DMS 273 (cell line): ENCODE measurements around the gene ZBTB46.
"Not testable (repeated sequence)": the region's sequence is repeated elsewhere in the genome, so short reads cannot be mapped to it uniquely, and the experiment has no call there.

ENCODE experiments used
- DNase-seq: peaks from one replicate; lab custom pipeline; 2025; ENCODE audit not compliant: unreplicated experiment; lab: John Stamatoyannopoulos, UW

The ZBTB46 gene

DNA sequence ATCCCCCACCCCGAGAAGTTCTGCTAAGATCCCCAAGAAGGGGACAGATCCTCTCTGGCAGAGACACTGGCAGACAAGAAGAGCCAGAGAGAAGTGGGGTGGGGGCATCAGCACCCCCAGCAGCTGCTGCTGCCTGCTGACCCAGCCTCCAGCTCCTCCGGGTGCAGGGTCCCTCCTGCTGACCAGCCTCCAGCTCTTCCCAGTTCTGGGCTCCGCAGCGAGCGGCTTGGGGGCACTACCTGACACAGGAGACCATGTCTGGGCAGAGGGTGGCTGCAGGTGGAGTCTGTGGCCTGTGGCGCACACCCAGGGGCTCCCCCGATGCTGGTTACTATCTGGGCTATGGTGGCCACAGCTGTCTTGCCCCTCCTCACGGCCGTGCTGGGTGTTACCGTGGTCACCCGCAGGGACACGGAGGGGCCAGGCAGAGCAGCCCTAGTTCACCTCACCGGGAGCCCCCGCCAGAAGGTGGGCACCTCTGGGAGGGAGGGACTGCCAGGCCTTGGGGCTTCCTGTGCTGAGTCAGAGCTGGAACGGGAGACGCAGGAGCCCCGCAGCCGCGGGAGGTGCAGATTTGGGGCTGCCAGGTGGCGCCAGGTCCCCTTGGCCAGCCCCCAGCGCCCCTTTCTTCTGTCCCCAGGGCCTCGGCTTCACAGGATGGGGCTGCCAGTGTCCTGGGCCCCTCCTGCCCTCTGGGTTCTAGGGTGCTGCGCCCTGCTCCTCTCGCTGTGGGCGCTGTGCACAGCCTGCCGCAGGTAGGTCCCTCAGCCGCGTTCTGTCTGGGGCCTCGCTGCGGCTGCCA lies 94.0 kb downstream of the ZBTB46 start:
- DNase-seq, result peak; percentile 63

DNA sequence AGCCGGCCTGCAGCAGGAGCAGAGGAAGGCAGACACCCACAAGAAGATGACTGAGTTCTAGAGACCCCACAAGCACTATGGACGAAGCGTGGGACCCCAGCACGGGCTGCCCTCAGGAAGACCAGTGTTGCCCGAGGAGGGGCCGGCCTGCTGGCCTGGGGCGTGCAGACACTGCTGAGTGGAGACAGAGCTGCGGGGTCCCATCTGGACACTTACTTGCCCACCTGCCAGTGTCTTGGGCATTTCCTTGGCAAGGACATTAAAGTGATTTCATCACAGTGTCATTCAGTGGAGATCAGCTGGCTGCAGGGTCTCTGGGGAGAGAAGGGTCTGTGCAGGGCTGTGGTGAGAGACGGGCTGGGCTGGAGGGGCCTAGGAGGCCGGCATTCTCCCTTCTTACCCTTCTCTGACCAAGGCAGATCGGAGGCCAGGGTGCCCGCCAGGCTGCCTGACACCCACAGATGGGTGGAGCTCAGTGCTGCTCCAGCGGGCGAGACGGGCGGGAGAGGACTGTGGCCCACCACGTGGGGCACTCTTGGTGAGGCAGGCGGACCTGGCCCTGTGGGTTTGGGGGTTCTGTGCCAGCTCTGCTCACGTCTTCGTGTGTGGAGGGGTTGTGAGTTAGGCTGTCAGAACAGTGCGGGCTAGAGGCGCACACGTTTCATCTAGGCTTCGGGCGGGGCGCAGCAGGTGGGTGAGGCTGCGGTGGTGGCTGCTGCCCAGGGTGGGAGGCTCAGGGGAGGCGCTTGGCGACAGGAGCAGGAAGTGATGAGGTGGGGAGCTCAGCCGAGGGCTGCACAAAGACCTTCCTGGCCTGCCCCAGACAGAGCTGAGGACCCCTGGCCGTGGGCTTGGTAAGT lies 95.0 kb downstream of the ZBTB46 start, which contains the start of gene LIME1:
TSS of gene LIME1 (plus strand) at position 806 of the 860 bp plus-strand sequence. CDS start 886 bp downstream, outside the sequence.
- DNase-seq, result peak; percentile 62

DNA sequence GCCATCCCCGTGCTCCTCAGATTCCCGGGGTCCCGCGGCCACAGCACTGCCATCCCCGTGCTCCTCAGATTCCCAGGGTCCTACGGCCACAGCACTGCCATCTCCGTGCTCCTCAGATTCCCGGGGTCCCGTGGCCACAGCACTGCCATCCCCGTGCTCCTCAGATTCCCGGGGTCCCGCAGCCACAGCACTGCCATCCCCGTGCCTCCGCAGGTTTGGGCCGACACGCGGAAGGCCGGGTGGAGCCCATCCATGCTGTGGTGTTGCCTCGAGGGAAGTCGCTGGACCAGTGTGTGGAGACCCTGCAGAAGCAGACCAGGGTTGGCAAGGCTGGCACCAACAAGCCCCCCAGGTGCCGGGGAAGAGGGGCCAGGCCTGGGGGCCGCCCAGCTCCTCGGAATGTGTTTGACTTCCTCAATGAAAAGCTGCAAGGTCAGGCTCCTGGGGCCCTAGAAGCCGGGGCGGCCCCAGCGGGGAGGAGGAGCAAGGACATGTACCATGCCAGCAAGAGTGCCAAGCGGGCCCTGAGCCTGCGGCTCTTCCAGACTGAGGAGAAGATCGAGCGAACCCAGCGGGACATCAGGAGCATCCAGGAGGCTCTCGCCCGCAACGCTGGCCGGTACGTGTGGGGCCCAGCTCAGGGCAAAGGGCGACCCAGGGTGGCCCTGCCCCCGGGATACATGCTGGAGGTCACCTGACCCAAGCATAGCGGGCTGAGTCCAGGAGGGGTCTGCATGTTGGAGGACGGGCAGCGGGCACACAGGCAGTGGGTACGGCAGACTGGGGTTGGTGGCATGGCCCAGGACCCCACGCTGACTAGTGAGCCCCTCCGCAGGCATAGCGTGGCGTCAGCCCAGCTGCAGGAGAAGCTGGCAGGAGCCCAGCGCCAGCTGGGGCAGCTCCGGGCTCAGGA lies 95.9 kb downstream of the ZBTB46 start:
- DNase-seq, result peak; percentile 83

DNA sequence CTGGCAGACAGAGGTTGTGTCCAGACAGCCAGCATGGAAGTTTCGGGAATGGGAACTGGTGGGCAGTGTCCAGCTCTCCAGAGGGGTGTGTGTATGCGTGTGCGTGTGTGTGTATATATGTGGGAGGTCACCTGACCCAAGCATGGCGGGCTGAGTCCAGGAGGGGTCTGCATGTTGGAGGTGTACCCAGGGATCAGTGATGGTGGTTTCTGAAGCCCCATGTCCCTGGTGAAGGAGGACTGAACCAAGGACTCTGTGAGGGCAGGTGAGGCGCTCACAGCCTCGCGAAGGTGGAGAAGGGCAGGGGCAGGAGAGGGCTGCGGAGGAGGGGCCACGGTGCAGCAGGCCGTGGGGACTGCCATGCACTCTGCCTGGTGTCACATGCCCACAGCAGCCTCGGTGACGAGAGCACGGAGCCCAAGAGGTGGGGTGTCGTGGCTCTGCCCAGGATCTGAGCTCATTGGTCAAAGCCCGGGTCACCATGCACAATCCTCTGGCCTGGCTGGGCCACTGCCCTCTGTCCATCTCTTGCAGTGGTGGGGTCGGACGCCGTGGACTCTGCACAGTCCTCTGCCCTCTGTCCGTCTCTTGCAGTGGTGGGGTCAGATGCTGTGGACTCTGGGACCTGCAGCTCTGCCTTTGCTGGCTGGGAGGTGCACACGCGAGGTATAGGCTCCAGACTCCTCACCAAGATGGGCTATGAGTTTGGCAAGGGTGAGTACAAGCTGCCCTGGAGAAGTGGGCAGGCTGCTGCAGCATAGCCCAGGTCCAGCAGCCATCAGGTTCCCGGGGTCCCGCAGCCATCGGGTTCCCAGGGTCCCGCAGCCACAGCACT lies 96.7 kb downstream of the ZBTB46 start:
- DNase-seq, result no peak

DNA sequence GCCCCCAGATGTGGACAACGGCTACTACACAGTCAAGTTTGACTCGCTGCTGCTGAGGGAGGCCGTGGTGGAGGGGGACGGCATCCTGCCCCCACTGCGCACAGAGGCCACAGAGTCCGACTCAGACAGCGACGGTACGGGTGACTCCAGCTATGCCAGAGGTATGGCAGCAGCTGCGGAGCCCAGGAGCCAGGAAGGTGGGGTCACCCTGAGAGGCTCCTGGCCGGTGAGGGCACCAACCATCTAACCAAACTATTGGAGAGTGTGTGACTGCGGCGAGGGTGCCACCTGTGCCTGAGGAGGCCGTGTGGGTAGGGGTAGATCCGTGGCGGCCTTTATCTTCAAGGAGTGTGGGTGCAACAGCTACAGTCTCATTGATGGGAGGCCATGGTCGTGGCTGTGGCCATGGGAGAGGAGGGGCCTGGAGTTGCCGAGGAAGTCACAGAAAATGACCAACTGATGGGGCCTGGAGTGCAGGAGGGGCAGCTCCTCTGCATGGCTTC lies 97.4 kb downstream of the ZBTB46 start:
- no peak for DNase-seq

DNA sequence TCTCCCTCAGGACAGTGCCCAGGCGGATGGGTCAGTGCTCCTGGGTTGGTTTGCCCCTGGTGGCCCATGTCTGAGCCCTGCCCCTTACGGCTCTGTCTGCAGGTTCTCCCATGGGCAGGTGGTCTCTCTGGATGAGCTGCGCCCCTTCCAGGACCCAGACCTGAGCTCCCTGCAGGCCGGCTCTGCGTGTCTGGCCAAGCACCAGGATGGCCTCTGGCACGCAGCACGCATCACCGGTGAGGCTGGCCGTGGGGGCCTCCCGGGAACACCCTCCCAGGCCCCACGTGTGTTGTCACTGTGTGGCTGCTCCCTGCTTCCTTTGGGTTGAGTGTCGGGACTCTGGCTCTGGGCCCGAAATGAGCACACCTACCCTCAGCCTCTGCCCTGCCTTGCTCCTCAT lies 97.9 kb downstream of the ZBTB46 start:
- no peak for DNase-seq

DNA sequence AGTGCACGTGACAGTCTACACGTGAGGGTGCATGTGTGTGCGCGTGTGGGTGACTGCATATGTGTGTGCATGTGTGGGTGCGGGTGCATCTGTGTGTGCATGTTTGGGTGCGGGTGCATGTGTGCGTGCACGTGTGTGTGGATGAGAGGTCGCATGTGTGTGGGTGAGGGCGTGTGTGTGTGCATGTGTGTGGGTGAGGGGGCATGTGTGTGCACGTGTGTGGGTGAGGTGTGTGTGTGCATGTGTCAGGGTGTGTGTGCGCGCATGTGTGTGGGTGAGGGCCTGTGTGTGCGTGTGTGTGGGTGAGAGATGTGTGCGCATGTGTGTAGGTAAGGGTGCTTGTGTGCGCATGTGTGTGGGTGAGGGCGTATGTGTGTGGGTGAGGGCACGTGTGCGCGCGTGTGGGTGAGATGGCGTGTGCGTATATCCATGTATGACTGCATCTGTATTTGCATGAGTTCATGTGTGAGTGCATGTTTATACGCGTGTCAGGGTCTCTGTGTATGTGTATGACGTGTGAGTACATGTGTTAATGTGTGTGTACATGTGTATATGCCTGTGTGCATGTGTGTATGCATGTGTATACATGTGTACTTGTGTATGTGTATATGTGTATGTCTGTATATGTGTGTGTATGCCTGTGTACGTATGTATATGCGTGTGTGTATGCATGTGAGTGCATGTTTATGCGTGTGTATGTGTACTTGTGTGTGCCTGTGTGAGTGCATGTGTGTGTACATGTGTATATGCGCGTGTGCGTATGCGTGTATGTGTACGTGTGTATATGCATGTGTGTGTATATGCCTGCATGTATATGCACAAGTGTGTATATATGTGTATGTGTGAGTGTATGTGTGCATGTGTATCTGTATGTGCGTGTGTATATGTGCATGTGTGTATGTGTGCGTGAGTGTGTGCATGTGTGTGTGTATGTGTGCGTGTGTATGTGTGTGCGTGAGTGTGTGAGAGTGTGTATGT lies 98.7 kb downstream of the ZBTB46 start:
- DNase-seq, result no peak

DNA sequence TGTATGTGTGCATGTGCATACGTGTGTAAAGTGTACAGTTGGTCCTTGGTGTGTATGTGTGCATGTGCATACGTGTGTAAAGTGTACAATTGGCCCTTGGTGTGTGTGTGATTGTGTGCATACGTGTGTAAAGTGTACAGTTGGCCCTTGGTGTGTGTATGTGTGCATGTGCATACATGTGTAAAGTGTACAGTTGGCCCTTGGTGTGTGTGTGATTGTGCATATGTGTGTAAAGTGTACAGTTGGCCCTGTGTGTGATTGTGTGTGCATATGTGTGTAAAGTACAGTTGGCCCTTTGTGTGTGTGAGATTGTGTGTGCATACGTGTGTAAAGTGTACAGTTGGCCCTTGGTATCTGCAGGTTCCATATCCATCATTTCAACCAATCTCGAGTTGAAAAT lies 99.7 kb downstream of the ZBTB46 start:
- no peak for DNase-seq

DNA sequence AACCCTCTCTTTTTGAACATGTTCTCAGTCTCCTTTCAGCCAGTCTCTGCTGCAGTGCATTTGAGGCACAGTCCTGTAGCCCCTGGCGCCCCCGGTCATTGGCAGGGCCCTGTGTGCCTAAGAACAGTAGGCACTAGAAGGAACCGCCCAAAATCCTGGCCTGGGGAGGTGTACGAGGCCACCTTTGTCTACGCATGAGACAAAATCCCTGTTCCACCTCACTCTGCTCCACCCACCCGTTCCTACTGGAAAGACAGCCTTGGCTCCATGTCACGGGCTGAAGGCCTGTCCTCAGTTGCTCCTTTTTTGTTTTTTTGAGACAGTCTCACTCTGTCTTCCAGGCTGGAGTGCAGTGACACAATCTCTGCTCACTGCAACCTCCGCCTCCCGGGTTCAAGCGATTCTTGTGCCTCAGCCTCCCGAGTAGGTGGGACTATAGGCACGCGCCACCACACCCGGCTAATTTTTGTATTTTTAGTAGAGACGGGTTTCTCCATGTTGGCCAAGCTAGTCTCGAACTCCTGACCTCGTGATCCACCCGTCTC lies 100.8 kb downstream of the ZBTB46 start:
- not testable (repeated sequence) for DNase-seq

DNA sequence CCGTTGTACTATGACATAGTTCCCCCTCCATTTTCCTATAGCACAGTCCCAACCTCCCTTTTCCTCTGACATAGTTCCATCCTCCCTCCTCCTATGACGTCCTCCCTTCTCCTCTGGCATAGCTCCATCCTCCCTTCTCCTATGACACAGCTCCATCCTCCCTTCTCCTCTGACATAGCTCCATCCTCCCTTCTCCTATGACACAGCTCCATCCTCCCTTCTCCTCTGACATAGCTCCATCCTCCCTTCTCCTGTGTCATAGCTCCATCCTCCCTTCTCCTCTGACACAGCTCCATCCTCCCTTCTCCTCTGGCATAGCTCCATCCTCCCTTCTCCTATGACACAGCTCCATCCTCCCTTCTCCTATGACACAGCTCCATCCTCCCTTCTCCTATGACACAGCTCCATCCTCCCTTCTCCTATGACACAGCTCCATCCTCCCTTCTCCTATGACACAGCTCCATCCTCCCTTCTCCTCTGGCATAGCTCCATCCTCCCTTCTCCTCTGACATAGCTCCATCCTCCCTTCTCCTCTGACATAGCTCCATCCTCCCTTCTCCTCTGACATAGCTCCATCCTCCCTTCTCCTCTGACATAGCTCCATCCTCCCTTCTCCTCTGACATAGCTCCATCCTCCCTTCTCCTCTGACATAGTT lies 108.0 kb downstream of the ZBTB46 start:
- DNase-seq, result not testable (repeated sequence)

DNA sequence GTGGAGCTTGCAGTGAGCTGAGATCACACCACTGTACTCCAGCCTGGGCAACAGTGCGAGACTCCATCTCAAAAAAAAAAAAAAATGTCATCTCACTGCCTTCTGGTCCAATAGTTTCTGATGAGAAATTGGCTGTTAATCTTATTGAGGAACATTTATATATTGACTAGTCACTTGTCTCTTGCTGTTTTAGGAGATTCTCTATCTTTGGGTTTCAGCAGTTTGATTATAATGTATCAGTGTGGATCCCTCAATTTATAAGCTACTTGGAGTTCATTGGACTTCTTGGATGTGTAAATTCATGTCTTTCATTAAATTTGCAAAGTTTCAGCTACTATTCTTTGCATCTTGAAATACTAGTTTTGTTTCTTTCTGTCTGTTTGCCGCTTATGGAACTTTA lies 112.1 kb downstream of the ZBTB46 start:
- no peak for DNase-seq

DNA sequence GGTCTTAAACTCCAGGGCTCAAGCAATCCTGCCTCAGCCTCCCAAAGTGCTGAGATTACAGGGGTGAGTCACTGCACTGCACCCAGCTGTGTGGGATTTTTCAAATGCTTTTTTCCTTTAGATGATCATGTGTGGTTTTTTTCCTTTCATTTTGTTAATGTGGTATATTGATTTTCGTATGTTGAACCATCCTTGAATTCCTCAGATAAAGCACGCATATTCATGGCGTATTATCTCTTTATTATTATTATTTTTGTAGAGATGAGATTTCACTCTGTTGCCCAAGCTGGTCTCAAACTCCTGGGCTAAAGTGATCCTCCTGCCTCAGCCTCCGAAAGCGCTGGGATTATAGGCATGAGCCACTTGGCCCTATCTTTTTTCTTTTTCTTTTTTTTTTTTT lies 116.2 kb downstream of the ZBTB46 start:
- DNase-seq, result no peak

DNA sequence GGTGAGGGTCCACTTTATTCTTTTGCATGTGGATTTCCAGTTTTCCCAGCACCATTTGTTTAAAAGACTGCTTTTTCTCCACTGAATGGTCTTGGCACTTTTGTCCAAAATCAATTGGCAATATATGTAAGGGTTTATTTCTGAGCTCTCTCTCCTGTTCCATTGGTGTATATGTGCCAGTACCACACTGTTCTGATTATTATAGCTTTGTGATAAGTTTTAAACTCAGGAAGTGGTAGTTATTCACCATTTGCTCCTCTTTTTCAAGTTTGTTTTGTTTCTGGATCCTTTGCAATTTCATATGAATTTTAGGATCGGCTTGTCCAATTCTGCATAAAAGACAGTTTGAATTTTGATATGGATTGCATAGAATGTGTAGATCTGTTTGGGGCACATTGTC lies 118.9 kb downstream of the ZBTB46 start:
- no peak for DNase-seq

DNA sequence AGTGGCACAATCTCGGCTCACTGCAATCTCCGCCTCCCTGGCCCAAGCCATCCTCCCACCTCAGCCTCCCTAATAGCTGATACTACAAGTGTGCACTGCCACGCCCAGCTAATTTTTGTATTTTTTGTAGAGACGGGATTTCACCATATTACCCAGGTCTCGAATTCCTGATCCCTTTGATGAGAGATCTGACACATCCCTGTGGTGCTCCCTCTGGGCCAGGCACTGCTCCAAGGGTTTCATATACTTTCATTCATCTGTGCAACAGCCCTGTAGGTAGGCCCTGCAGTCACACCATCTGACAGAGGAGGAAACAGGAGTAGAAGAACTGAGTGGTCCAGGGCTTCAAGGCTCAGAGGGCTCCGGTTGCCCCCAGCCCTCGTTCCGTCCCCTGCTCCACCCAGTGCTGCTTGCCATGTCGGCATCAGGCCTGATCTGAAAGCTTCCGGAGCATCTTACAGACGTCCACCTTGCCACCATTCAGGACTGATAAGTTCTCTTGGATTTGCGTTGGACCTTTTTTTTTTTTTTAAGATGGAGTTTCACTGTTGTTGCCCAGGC lies 119.9 kb downstream of the ZBTB46 start:
- DNase-seq, result no peak

DNA sequence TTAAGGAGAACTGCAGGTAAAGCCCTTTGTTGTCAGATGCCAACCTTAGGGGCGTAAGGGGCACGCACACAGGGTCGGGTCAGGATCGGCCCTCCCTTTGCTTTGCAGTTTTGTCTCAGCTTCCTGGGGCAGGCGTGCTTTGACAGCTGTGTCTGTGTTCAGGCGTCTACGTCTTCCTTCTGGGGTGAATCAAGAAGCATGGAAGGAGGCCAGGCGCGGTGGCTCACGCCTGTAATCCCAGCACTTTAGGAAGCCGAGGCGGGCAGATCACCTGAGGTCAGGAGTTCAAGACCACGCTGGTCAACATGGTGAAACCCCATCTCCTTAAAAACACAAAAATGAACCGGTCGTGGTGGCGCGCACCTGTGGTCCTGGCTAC lies 121.9 kb downstream of the ZBTB46 start:
- no peak for DNase-seq

DNA sequence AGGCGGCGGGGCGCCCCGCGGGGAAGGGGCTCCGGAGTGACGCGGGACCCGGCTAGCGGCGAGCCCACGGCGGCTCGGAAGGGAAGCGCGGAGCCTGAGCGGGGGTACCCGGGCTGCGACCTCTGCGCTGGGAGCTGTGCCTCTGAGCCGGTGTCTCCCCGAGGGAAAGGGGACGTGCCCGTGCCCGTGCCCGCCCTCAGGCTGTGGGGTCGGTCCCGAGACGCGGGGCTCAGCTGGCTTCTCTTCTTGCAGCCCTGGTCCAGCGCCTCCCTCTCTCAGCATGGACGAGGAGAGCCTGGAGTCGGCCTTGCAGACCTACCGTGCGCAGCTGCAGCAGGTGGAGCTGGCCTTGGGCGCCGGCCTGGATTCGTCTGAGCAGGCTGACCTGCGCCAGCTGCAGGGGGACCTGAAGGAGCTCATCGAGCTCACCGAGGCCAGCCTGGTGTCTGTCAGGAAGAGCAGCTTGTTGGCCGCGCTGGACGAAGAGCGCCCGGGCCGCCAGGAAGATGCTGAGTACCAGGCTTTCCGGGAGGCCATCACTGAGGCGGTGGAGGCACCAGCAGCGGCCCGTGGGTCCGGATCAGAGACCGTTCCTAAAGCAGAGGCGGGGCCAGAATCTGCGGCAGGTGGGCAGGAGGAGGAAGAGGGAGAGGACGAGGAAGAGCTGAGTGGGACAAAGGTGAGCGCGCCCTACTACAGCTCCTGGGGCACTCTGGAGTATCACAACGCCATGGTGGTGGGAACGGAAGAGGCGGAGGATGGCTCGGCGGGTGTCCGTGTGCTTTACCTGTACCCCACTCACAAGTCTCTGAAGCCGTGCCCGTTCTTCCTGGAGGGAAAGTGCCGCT lies 122.5 kb downstream of the ZBTB46 start:
- peak; percentile 59 for DNase-seq
